Stimulated activated CD4-positive, alpha-beta T cell treated with anti-CD3 and anti-CD28 coated beads, Interleukin-15, amount 100 ng/mL, for 24 hours (primary cell): Measurements from ENCODE around the gene TNS3.

Source experiments
- DNase-seq: peaks from one replicate; pipeline ENCODE4 v3.0.0-alpha.2; 2020

Gene TNS3

GRCh38 chr7:47400741-47401206 is 181.1 kb downstream of the TNS3 start:
- DNase-seq: no peak

GRCh38 chr7:47400001-47400400 is 181.9 kb downstream of the TNS3 start:
- DNase-seq: no peak

- DNase-seq: no peak
Observed at GRCh38 chr7:47394751-47395252, 187.1 kb downstream of the TNS3 start.

- no peak for DNase-seq
Observed at GRCh38 chr7:47394216-47394615, 187.7 kb downstream of the TNS3 start.

- no peak for DNase-seq
Observed at GRCh38 chr7:47393406-47393805, 188.5 kb downstream of the TNS3 start.

GRCh38 chr7:47392241-47392759 is 189.6 kb downstream of the TNS3 start:
- no peak for DNase-seq

GRCh38 chr7:47391726-47392125 is 190.2 kb downstream of the TNS3 start:
- DNase-seq: no peak

GRCh38 chr7:47390914-47391313 is 191.0 kb downstream of the TNS3 start:
- DNase-seq: no peak

GRCh38 chr7:47389923-47390630 is 191.8 kb downstream of the TNS3 start:
- no peak for DNase-seq

GRCh38 chr7:47389171-47389922 is 192.6 kb downstream of the TNS3 start:
- no peak for DNase-seq

- DNase-seq: no peak
Observed at GRCh38 chr7:47387506-47387905, 194.4 kb downstream of the TNS3 start.

- no peak for DNase-seq
Observed at GRCh38 chr7:47386273-47386835, 195.6 kb downstream of the TNS3 start.

- no peak for DNase-seq
Observed at GRCh38 chr7:47385536-47386125, 196.3 kb downstream of the TNS3 start.

- DNase-seq: no peak
Observed at GRCh38 chr7:47384755-47385535, 197.0 kb downstream of the TNS3 start.

- DNase-seq: no peak
Observed at GRCh38 chr7:47383696-47384445, 198.0 kb downstream of the TNS3 start.

- no peak for DNase-seq
Observed at GRCh38 chr7:47383072-47383471, 198.8 kb downstream of the TNS3 start.

GRCh38 chr7:47382200-47382599 is 199.7 kb downstream of the TNS3 start:
- no peak for DNase-seq

GRCh38 chr7:47381134-47381495 is 200.8 kb downstream of the TNS3 start:
- DNase-seq: no peak

GRCh38 chr7:47380325-47381133 is 201.4 kb downstream of the TNS3 start:
- DNase-seq: no peak

- DNase-seq: no peak
Observed at GRCh38 chr7:47379629-47380324, 202.1 kb downstream of the TNS3 start.
